ENCODE data around the gene ZBED2. TPM values are rescaled to one million over a fixed set of nuclear protein-coding genes. Genes with fewer than 3 reads are reported as not detected.

ZBED2 gene
- total and polyA plus RNA-seq, 2 experiments from 2014 or later: not detected

- DNase-seq (ENCODE audit: low spot score) (no peak), ATAC-seq (no peak)
- Histone ChIP-seq H3K9me2 (ENCODE audit: insufficient read depth) (no peaks in the 10 kb centered on the region), H3K4me3 (no peak overlapping the region), H3K4me1 (ENCODE audit: insufficient read depth) (no peaks in the 10 kb centered on the region), H4K20me1 (replicated peaks; ENCODE audit: insufficient read depth) (no peaks in the 10 kb centered on the region), H3K4me2 (no peak overlapping the region), H3K27ac (ENCODE audit: low read depth) (no peak overlapping the region), H3K27me3 (ENCODE audit: insufficient read depth) (no peaks in the 10 kb centered on the region), H2AFZ (no peak overlapping the region), H3K79me2 (replicated peaks; ENCODE audit: insufficient read depth) (no peaks in the 10 kb centered on the region), H3F3A (replicated peaks; ENCODE audit: low read depth) (no peaks in the 10 kb centered on the region), H3K36me3 (ENCODE audit: insufficient read depth) (peaks cover 6% of the 10 kb centered on the region; the same call in 1 of the 2 replicates)
- no peaks in the 10 kb centered on the region for H3K4me1 Mint-ChIP-seq
- no peak overlapping the region for H3K27ac Mint-ChIP-seq
- peaks cover 1% of the 10 kb centered on the region for H3K27me3 Mint-ChIP-seq (ENCODE audit: insufficient read depth, low read depth, poor library complexity)
- peaks cover 10% of the 10 kb centered on the region for H3K36me3 Mint-ChIP-seq (ENCODE audit: low read depth)
- peaks cover 23% of the 10 kb centered on the region for H3K9me3 Mint-ChIP-seq
- TF ChIP-seq EZH2phosphoT487 (IDR thresholded peaks at IDR 0.05; ENCODE audit: unreplicated experiment) (no peak), EZH2 (IDR thresholded peaks at IDR 0.05; ENCODE audit: low read depth, unreplicated experiment) (no peak), NANOG (IDR thresholded peaks at IDR 0.05; ENCODE audit: borderline replicate concordance) (no peak), ZNF331 (CRISPR knock-in tag; IDR thresholded peaks at IDR 0.05; ENCODE audit: low read depth) (no peak), CREB1 (CRISPR knock-in tag; IDR thresholded peaks at IDR 0.05; ENCODE audit: low read depth) (no peak), POLR2AphosphoS5 (IDR thresholded peaks at IDR 0.05; ENCODE audit: low read depth) (no peak), JUNB (IDR thresholded peaks at IDR 0.05; ENCODE audit: unreplicated experiment) (no peak), ZNF114 (CRISPR knock-in tag; IDR thresholded peaks at IDR 0.05) (no peak), STAT1 (IDR thresholded peaks at IDR 0.05; ENCODE audit: unreplicated experiment) (no peak)
- TF ChIP-seq, protein P1, sequence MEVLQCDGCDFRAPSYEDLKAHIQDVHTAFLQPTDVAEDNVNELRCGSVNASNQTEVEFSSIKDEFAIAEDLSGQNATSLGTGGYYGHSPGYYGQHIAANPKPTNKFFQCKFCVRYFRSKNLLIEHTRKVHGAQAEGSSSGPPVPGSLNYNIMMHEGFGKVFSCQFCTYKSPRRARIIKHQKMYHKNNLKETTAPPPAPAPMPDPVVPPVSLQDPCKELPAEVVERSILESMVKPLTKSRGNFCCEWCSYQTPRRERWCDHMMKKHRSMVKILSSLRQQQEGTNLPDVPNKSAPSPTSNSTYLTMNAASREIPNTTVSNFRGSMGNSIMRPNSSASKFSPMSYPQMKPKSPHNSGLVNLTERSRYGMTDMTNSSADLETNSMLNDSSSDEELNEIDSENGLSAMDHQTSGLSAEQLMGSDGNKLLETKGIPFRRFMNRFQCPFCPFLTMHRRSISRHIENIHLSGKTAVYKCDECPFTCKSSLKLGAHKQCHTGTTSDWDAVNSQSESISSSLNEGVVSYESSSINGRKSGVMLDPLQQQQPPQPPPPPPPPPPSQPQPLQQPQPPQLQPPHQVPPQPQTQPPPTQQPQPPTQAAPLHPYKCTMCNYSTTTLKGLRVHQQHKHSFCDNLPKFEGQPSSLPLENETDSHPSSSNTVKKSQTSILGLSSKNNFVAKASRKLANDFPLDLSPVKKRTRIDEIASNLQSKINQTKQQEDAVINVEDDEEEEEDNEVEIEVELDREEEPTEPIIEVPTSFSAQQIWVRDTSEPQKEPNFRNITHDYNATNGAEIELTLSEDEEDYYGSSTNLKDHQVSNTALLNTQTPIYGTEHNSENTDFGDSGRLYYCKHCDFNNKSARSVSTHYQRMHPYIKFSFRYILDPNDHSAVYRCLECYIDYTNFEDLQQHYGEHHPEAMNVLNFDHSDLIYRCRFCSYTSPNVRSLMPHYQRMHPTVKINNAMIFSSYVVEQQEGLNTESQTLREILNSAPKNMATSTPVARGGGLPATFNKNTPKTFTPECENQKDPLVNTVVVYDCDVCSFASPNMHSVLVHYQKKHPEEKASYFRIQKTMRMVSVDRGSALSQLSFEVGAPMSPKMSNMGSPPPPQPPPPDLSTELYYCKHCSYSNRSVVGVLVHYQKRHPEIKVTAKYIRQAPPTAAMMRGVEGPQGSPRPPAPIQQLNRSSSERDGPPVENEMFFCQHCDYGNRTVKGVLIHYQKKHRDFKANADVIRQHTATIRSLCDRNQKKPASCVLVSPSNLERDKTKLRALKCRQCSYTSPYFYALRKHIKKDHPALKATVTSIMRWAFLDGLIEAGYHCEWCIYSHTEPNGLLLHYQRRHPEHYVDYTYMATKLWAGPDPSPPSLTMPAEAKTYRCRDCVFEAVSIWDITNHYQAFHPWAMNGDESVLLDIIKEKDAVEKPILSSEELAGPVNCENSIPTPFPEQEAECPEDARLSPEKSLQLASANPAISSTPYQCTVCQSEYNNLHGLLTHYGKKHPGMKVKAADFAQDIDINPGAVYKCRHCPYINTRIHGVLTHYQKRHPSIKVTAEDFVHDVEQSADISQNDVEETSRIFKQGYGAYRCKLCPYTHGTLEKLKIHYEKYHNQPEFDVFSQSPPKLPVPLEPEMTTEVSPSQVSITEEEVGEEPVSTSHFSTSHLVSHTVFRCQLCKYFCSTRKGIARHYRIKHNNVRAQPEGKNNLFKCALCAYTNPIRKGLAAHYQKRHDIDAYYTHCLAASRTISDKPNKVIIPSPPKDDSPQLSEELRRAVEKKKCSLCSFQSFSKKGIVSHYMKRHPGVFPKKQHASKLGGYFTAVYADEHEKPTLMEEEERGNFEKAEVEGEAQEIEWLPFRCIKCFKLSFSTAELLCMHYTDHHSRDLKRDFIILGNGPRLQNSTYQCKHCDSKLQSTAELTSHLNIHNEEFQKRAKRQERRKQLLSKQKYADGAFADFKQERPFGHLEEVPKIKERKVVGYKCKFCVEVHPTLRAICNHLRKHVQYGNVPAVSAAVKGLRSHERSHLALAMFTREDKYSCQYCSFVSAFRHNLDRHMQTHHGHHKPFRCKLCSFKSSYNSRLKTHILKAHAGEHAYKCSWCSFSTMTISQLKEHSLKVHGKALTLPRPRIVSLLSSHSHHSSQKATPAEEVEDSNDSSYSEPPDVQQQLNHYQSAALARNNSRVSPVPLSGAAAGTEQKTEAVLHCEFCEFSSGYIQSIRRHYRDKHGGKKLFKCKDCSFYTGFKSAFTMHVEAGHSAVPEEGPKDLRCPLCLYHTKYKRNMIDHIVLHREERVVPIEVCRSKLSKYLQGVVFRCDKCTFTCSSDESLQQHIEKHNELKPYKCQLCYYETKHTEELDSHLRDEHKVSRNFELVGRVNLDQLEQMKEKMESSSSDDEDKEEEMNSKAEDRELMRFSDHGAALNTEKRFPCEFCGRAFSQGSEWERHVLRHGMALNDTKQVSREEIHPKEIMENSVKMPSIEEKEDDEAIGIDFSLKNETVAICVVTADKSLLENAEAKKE (CRISPR knock-in tag; IDR thresholded peaks at IDR 0.05): no peak
- TF ChIP-seq, protein P2, sequence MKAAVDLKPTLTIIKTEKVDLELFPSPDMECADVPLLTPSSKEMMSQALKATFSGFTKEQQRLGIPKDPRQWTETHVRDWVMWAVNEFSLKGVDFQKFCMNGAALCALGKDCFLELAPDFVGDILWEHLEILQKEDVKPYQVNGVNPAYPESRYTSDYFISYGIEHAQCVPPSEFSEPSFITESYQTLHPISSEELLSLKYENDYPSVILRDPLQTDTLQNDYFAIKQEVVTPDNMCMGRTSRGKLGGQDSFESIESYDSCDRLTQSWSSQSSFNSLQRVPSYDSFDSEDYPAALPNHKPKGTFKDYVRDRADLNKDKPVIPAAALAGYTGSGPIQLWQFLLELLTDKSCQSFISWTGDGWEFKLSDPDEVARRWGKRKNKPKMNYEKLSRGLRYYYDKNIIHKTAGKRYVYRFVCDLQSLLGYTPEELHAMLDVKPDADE (IDR thresholded peaks at IDR 0.05): no peak
- TF ChIP-seq, protein P3, sequence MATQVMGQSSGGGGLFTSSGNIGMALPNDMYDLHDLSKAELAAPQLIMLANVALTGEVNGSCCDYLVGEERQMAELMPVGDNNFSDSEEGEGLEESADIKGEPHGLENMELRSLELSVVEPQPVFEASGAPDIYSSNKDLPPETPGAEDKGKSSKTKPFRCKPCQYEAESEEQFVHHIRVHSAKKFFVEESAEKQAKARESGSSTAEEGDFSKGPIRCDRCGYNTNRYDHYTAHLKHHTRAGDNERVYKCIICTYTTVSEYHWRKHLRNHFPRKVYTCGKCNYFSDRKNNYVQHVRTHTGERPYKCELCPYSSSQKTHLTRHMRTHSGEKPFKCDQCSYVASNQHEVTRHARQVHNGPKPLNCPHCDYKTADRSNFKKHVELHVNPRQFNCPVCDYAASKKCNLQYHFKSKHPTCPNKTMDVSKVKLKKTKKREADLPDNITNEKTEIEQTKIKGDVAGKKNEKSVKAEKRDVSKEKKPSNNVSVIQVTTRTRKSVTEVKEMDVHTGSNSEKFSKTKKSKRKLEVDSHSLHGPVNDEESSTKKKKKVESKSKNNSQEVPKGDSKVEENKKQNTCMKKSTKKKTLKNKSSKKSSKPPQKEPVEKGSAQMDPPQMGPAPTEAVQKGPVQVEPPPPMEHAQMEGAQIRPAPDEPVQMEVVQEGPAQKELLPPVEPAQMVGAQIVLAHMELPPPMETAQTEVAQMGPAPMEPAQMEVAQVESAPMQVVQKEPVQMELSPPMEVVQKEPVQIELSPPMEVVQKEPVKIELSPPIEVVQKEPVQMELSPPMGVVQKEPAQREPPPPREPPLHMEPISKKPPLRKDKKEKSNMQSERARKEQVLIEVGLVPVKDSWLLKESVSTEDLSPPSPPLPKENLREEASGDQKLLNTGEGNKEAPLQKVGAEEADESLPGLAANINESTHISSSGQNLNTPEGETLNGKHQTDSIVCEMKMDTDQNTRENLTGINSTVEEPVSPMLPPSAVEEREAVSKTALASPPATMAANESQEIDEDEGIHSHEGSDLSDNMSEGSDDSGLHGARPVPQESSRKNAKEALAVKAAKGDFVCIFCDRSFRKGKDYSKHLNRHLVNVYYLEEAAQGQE (IDR thresholded peaks at IDR 0.05; ENCODE audit: unreplicated experiment): no peak
- TF ChIP-seq, protein P4, sequence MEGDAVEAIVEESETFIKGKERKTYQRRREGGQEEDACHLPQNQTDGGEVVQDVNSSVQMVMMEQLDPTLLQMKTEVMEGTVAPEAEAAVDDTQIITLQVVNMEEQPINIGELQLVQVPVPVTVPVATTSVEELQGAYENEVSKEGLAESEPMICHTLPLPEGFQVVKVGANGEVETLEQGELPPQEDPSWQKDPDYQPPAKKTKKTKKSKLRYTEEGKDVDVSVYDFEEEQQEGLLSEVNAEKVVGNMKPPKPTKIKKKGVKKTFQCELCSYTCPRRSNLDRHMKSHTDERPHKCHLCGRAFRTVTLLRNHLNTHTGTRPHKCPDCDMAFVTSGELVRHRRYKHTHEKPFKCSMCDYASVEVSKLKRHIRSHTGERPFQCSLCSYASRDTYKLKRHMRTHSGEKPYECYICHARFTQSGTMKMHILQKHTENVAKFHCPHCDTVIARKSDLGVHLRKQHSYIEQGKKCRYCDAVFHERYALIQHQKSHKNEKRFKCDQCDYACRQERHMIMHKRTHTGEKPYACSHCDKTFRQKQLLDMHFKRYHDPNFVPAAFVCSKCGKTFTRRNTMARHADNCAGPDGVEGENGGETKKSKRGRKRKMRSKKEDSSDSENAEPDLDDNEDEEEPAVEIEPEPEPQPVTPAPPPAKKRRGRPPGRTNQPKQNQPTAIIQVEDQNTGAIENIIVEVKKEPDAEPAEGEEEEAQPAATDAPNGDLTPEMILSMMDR (conservative IDR thresholded peaks at IDR 0.05; ENCODE audit: low read depth in 2 of 2): no peak
- no peak overlapping the region for H3K4me3 Mint-ChIP-seq
These were observed 22.9 kb upstream of the ZBED2 start for GRCh38 chr3:111617912-111618601.

Data from GM23338 (cell line).